ENCODE data around the gene PRDX5. TPM values are rescaled to one million over a fixed set of nuclear protein-coding genes. Genes with fewer than 3 reads are reported as not detected.

The PRDX5 gene
- total and polyA plus RNA-seq, 2 experiments from 2014 or later = 260 to 436 TPM

GRCh38 chr11:64304032-64304315, 13.9 kb upstream of the PRDX5 start:
- H3K36me3 ChIP-seq (ENCODE audit: low read depth) = no peaks in the 10 kb centered on the region
- peaks cover 4% of the 10 kb centered on the region; the same call in 1 of the 2 replicates for H3K27me3 ChIP-seq (replicated peaks; ENCODE audit: insufficient read depth)
- in situ Hi-C loops (cut with MboI) = no loop called here
- H3K4me1 ChIP-seq (ENCODE audit: insufficient read depth) = peaks cover 13% of the 10 kb centered on the region
- peak overlapping the region; percentile 87 for H3K4me3 ChIP-seq
- no peak overlapping the region for H3K9ac ChIP-seq
- peak overlapping the region; percentile 88 for H3K4me2 ChIP-seq (ENCODE audit: unreplicated experiment)
- no peaks in the 10 kb centered on the region for H4K20me1 ChIP-seq (ENCODE audit: insufficient read depth)
- H2AFZ ChIP-seq = peak overlapping the region; percentile 76; the same call in 1 of the 2 replicates
- H3K27ac ChIP-seq = peak overlapping the region; percentile 81; the same call in 1 of the 2 replicates
- DNase-seq = no peak
- H3K9me2 ChIP-seq (ENCODE audit: insufficient read depth) = no peaks in the 10 kb centered on the region
- TF ChIP-seq EZH2phosphoT487 (IDR thresholded peaks at IDR 0.05; ENCODE audit: insufficient read depth, low read depth) = no peak
- peaks cover 11% of the 10 kb centered on the region; the same call in 1 of the 2 replicates for H3K79me2 ChIP-seq (ENCODE audit: insufficient read depth)
- no peaks in the 10 kb centered on the region for H3K9me3 ChIP-seq (ENCODE audit: low read depth)
- 0 out of 2 replicates have a peak, but pooled peaks cover 11% of the 10 kb centered on the region for H3F3A ChIP-seq (ENCODE audit: insufficient read depth)
- WGBS, 2 experiments (ENCODE audit: low coverage in 1 of 2, low lambda C conversion rate in 2 of 2, missing lambda C conversion rate in 2 of 2) = 40 to 42% methylated on average over 5 of the region's 5 CpGs

GRCh38 chr11:64304316-64305072, 13.4 kb upstream of the PRDX5 start:
- peak; percentile 95 for DNase-seq
- H2AFZ ChIP-seq = peak overlapping the region; percentile 76
- H3K79me2 ChIP-seq (ENCODE audit: insufficient read depth) = peaks cover 17% of the 10 kb centered on the region; the same call in 1 of the 2 replicates
- no peaks in the 10 kb centered on the region for H3K9me2 ChIP-seq (ENCODE audit: insufficient read depth)
- H3K4me3 ChIP-seq = peak overlapping the region; percentile 87
- H3K36me3 ChIP-seq (ENCODE audit: low read depth) = no peaks in the 10 kb centered on the region
- peak overlapping the region; percentile 88 for H3K4me2 ChIP-seq (ENCODE audit: unreplicated experiment)
- 2% methylated on average over 44 to 46 of the region's 46 CpGs for WGBS, 2 experiments (ENCODE audit: low coverage in 1 of 2, low lambda C conversion rate in 2 of 2, missing lambda C conversion rate in 2 of 2)
- no peak for TF ChIP-seq EZH2 (IDR thresholded peaks at IDR 0.05; ENCODE audit: insufficient read depth, poor library complexity, severe bottlenecking)
- TF ChIP-seq EZH2phosphoT487 (IDR thresholded peaks at IDR 0.05; ENCODE audit: insufficient read depth, low read depth) = no peak
- H3K9ac ChIP-seq = peak overlapping the region; percentile 75
- H3K27me3 ChIP-seq (replicated peaks; ENCODE audit: insufficient read depth) = peaks cover 4% of the 10 kb centered on the region; the same call in 1 of the 2 replicates
- in situ Hi-C loops (cut with MboI) = no loop called here
- H3K4me1 ChIP-seq (ENCODE audit: insufficient read depth) = peaks cover 13% of the 10 kb centered on the region
- peak overlapping the region; percentile 81 for H3K27ac ChIP-seq
- no peaks in the 10 kb centered on the region for H3K9me3 ChIP-seq (ENCODE audit: low read depth)
- 0 out of 2 replicates have a peak, but pooled peaks cover 11% of the 10 kb centered on the region for H3F3A ChIP-seq (ENCODE audit: insufficient read depth)
- H4K20me1 ChIP-seq (ENCODE audit: insufficient read depth) = no peaks in the 10 kb centered on the region

GRCh38 chr11:64305075-64305690, 12.7 kb upstream of the PRDX5 start, which contains the start of gene ESRRA:
Gene ESRRA (plus strand): TSS chr11:64305524. CDS start chr11:64307180, 1,656 bp downstream.
- WGBS, 2 experiments (ENCODE audit: low coverage in 1 of 2, low lambda C conversion rate in 2 of 2, missing lambda C conversion rate in 2 of 2) = 2 to 4% methylated on average over 32 to 51 of the region's 81 CpGs
- no peaks in the 10 kb centered on the region for H3K9me3 ChIP-seq (ENCODE audit: low read depth)
- no peaks in the 10 kb centered on the region for H3K9me2 ChIP-seq (ENCODE audit: insufficient read depth)
- H3K27me3 ChIP-seq (replicated peaks; ENCODE audit: insufficient read depth) = no peaks in the 10 kb centered on the region
- peaks cover 22% of the 10 kb centered on the region; the same call in 1 of the 2 replicates for H3K79me2 ChIP-seq (ENCODE audit: insufficient read depth)
- in situ Hi-C loops (cut with MboI) = no loop called here
- no peaks in the 10 kb centered on the region for H3K36me3 ChIP-seq (ENCODE audit: low read depth)
- peak; percentile 100 for DNase-seq
- 0 out of 2 replicates have a peak, but pooled peaks cover 11% of the 10 kb centered on the region for H3F3A ChIP-seq (ENCODE audit: insufficient read depth)
- H3K9ac ChIP-seq = peak within 1 kb of the TSS; percentile 79
- peak within 1 kb of the TSS; percentile 78 for H2AFZ ChIP-seq
- H3K4me1 ChIP-seq (ENCODE audit: insufficient read depth) = peaks cover 10% of the 10 kb centered on the region
- H3K27ac ChIP-seq = peak within 1 kb of the TSS; percentile 81
- TF ChIP-seq EZH2phosphoT487 (IDR thresholded peaks at IDR 0.05; ENCODE audit: insufficient read depth, low read depth) = no peak
- TF ChIP-seq EZH2 (IDR thresholded peaks at IDR 0.05; ENCODE audit: insufficient read depth, poor library complexity, severe bottlenecking) = no peak
- H3K4me3 ChIP-seq = peak within 1 kb of the TSS; percentile 87
- H4K20me1 ChIP-seq (ENCODE audit: insufficient read depth) = no peaks in the 10 kb centered on the region
- H3K4me2 ChIP-seq (ENCODE audit: unreplicated experiment) = peak within 1 kb of the TSS; percentile 88

GRCh38 chr11:64305691-64306562, 12.0 kb upstream of the PRDX5 start:
- Histone ChIP-seq H2AFZ (peak overlapping the region; percentile 78), H3K79me2 (ENCODE audit: insufficient read depth) (peaks cover 27% of the 10 kb centered on the region; the same call in 1 of the 2 replicates), H3K27ac (no peak overlapping the region), H3K9ac (peak overlapping the region; percentile 79), H4K20me1 (ENCODE audit: insufficient read depth) (no peaks in the 10 kb centered on the region), H3K4me3 (peak overlapping the region; percentile 87), H3K9me2 (ENCODE audit: insufficient read depth) (no peaks in the 10 kb centered on the region), H3K4me1 (ENCODE audit: insufficient read depth) (peaks cover 6% of the 10 kb centered on the region; the same call in 1 of the 2 replicates), H3K4me2 (ENCODE audit: unreplicated experiment) (peak overlapping the region; percentile 75), H3K9me3 (ENCODE audit: low read depth) (no peaks in the 10 kb centered on the region), H3K27me3 (replicated peaks; ENCODE audit: insufficient read depth) (no peaks in the 10 kb centered on the region), H3K36me3 (ENCODE audit: low read depth) (no peaks in the 10 kb centered on the region), H3F3A (ENCODE audit: insufficient read depth) (0 out of 2 replicates have a peak, but pooled peaks cover 11% of the 10 kb centered on the region)
- TF ChIP-seq EZH2 (IDR thresholded peaks at IDR 0.05; ENCODE audit: insufficient read depth, poor library complexity, severe bottlenecking) (no peak), EZH2phosphoT487 (IDR thresholded peaks at IDR 0.05; ENCODE audit: insufficient read depth, low read depth) (no peak)
- WGBS, 2 experiments (ENCODE audit: low coverage in 1 of 2, low lambda C conversion rate in 2 of 2, missing lambda C conversion rate in 2 of 2) = 1% methylated on average over 24 to 67 of the region's 71 CpGs
- in situ Hi-C loops (cut with MboI) = no loop called here
- peak; percentile 39 for DNase-seq

All from GM23248 (cell line).